ENCODE data around the gene KPTN.

- TF ChIP-seq SUZ12 (IDR thresholded peaks at IDR 0.05; ENCODE audit: extremely low read depth, insufficient read depth, insufficient read length) (no peak), ZNF274 (IDR thresholded peaks at IDR 0.05; ENCODE audit: low read depth, low read length) (no peak), YY1 (IDR thresholded peaks at IDR 0.05; ENCODE audit: insufficient read depth, insufficient read length) (no peak)
Observed at GRCh38 chr19:47518854-47519253, 34.8 kb upstream of the KPTN start.
